Hepatocyte (in vitro differentiated cells): Measurements from ENCODE around the gene EYA4.

ENCODE experiments used
- CTCF ChIP-seq: fragments of 200-600 bp; sonication (generic); IDR thresholded peaks from 2 replicates; pipeline ENCODE4 v1.5.1; 2016; ENCODE audit warnings: antibody characterized with exemption, mild to moderate bottlenecking; ENCODE audit not compliant: poor library complexity
- EZH2 ChIP-seq: fragments of 200-600 bp; sonication (generic); IDR thresholded peaks from 2 replicates; pipeline ENCODE4 v1.6.1; 2016; ENCODE audit warnings: antibody characterized with exemption, mild to moderate bottlenecking, borderline replicate concordance
- EZH2phosphoT487 ChIP-seq: fragments of 200-600 bp; sonication (generic); IDR thresholded peaks from one replicate; pipeline ENCODE4 v1.6.1; 2018; ENCODE audit warnings: antibody characterized with exemption, mild to moderate bottlenecking, low read depth, moderate library complexity; ENCODE audit not compliant: unreplicated experiment, severe bottlenecking

DNA sequence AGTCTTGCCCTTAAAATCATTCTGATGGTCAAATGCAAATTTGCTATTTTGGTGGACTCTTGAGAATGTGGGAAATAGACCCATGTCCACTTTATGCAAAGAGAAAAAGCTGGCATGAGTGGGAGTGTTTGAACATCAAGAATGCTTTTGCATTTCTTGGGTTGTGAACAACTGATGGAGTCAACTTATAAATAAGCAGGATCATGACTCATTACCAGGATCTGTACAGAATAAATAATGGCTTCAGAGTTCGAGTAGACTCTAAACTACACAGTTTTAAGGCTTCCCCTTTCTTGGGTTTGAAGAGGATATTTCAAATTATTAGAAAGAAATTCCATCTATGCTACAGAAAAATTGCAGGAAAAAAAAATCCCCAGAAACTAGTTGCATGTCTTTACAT is 195.5 kb downstream of the EYA4 start:
- TF ChIP-seq CTCF (no peak), EZH2phosphoT487 (no peak), EZH2 (no peak)
